ENCODE results near the gene GTF2F2.

- no peak for TF ChIP-seq CTCF (conservative IDR thresholded peaks at IDR 0.05; ENCODE audit: low read depth in 2 of 2)
- TF ChIP-seq POLR2AphosphoS5 (IDR thresholded peaks at IDR 0.05; ENCODE audit: low read depth): no peak
- TF ChIP-seq CREB1 (CRISPR knock-in tag; IDR thresholded peaks at IDR 0.05; ENCODE audit: low read depth): no peak
- no peak for TF ChIP-seq EZH2 (IDR thresholded peaks at IDR 0.05; ENCODE audit: low read depth, unreplicated experiment)
- no peak for TF ChIP-seq REST (IDR thresholded peaks at IDR 0.05; ENCODE audit: unreplicated experiment)
- no peak for TF ChIP-seq NANOG (IDR thresholded peaks at IDR 0.05; ENCODE audit: borderline replicate concordance)
- TF ChIP-seq EZH2phosphoT487 (IDR thresholded peaks at IDR 0.05; ENCODE audit: unreplicated experiment): no peak
- no peak for TF ChIP-seq ZNF462 (CRISPR knock-in tag; IDR thresholded peaks at IDR 0.05)
- no peak for TF ChIP-seq JUNB (IDR thresholded peaks at IDR 0.05; ENCODE audit: unreplicated experiment)
- no peak for TF ChIP-seq ETS1 (IDR thresholded peaks at IDR 0.05)
- no peak for TF ChIP-seq ZNF331 (CRISPR knock-in tag; IDR thresholded peaks at IDR 0.05; ENCODE audit: low read depth)
- TF ChIP-seq ZNF114 (CRISPR knock-in tag; IDR thresholded peaks at IDR 0.05): no peak
Measured at GRCh38 chr13:45254396-45254795, 134.1 kb downstream of the GTF2F2 start.

All from GM23338 (cell line).